ENCODE data around the gene PDCD6IP. TPM values are rescaled to one million over a fixed set of nuclear protein-coding genes. Genes with fewer than 3 reads are reported as not detected.

PDCD6IP gene
- total and polyA plus RNA-seq, 2 experiments from 2014 or later: 45.1 to 185 TPM

DNA sequence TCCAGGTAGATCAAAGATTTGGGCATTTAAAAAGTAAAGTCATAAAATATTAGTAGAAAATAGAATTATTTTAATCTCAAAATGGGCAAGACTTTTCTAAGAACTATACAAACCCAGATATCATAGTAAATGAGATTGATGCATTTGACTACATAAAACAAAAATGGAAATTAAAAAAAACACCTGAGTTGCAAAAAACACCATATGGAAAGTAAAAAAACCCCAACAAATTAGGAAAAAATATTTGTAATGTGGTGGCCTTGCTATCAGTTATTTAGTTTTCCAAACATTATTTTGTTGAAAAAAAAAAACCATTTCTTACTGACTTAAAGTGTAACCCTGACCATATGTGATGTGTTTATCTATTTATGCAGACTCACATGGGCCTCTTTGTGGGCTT, 97.2 kb downstream of the PDCD6IP start:
- Histone ChIP-seq H3K4me2 (no peak overlapping the region), H3F3A (replicated peaks; ENCODE audit: low read depth) (no peaks in the 10 kb centered on the region), H3K9me2 (ENCODE audit: insufficient read depth) (no peaks in the 10 kb centered on the region), H3K27me3 (ENCODE audit: insufficient read depth) (no peaks in the 10 kb centered on the region), H3K27ac (ENCODE audit: low read depth) (no peak overlapping the region), H3K79me2 (replicated peaks; ENCODE audit: insufficient read depth) (no peaks in the 10 kb centered on the region), H3K4me3 (no peak overlapping the region), H3K4me1 (ENCODE audit: insufficient read depth) (no peaks in the 10 kb centered on the region), H4K20me1 (replicated peaks; ENCODE audit: insufficient read depth) (no peaks in the 10 kb centered on the region), H2AFZ (no peak overlapping the region), H3K36me3 (ENCODE audit: insufficient read depth) (no peaks in the 10 kb centered on the region; the same call in 1 of the 2 replicates)
- no peaks in the 10 kb centered on the region for H3K27me3 Mint-ChIP-seq (ENCODE audit: insufficient read depth, low read depth, poor library complexity)
- ATAC-seq (no peak), DNase-seq (ENCODE audit: low spot score) (no peak)
- H3K9me3 Mint-ChIP-seq: no peaks in the 10 kb centered on the region
- no peak overlapping the region for H3K4me3 Mint-ChIP-seq
- H3K4me1 Mint-ChIP-seq: no peaks in the 10 kb centered on the region
- no peaks in the 10 kb centered on the region for H3K36me3 Mint-ChIP-seq (ENCODE audit: low read depth)
- H3K27ac Mint-ChIP-seq: no peak overlapping the region
- TF ChIP-seq POLR2AphosphoS5 (IDR thresholded peaks at IDR 0.05; ENCODE audit: low read depth): no peak
- TF ChIP-seq EZH2phosphoT487 (IDR thresholded peaks at IDR 0.05; ENCODE audit: unreplicated experiment): no peak
- TF ChIP-seq CREB1 (CRISPR knock-in tag; IDR thresholded peaks at IDR 0.05; ENCODE audit: low read depth): no peak
- TF ChIP-seq, protein P1, sequence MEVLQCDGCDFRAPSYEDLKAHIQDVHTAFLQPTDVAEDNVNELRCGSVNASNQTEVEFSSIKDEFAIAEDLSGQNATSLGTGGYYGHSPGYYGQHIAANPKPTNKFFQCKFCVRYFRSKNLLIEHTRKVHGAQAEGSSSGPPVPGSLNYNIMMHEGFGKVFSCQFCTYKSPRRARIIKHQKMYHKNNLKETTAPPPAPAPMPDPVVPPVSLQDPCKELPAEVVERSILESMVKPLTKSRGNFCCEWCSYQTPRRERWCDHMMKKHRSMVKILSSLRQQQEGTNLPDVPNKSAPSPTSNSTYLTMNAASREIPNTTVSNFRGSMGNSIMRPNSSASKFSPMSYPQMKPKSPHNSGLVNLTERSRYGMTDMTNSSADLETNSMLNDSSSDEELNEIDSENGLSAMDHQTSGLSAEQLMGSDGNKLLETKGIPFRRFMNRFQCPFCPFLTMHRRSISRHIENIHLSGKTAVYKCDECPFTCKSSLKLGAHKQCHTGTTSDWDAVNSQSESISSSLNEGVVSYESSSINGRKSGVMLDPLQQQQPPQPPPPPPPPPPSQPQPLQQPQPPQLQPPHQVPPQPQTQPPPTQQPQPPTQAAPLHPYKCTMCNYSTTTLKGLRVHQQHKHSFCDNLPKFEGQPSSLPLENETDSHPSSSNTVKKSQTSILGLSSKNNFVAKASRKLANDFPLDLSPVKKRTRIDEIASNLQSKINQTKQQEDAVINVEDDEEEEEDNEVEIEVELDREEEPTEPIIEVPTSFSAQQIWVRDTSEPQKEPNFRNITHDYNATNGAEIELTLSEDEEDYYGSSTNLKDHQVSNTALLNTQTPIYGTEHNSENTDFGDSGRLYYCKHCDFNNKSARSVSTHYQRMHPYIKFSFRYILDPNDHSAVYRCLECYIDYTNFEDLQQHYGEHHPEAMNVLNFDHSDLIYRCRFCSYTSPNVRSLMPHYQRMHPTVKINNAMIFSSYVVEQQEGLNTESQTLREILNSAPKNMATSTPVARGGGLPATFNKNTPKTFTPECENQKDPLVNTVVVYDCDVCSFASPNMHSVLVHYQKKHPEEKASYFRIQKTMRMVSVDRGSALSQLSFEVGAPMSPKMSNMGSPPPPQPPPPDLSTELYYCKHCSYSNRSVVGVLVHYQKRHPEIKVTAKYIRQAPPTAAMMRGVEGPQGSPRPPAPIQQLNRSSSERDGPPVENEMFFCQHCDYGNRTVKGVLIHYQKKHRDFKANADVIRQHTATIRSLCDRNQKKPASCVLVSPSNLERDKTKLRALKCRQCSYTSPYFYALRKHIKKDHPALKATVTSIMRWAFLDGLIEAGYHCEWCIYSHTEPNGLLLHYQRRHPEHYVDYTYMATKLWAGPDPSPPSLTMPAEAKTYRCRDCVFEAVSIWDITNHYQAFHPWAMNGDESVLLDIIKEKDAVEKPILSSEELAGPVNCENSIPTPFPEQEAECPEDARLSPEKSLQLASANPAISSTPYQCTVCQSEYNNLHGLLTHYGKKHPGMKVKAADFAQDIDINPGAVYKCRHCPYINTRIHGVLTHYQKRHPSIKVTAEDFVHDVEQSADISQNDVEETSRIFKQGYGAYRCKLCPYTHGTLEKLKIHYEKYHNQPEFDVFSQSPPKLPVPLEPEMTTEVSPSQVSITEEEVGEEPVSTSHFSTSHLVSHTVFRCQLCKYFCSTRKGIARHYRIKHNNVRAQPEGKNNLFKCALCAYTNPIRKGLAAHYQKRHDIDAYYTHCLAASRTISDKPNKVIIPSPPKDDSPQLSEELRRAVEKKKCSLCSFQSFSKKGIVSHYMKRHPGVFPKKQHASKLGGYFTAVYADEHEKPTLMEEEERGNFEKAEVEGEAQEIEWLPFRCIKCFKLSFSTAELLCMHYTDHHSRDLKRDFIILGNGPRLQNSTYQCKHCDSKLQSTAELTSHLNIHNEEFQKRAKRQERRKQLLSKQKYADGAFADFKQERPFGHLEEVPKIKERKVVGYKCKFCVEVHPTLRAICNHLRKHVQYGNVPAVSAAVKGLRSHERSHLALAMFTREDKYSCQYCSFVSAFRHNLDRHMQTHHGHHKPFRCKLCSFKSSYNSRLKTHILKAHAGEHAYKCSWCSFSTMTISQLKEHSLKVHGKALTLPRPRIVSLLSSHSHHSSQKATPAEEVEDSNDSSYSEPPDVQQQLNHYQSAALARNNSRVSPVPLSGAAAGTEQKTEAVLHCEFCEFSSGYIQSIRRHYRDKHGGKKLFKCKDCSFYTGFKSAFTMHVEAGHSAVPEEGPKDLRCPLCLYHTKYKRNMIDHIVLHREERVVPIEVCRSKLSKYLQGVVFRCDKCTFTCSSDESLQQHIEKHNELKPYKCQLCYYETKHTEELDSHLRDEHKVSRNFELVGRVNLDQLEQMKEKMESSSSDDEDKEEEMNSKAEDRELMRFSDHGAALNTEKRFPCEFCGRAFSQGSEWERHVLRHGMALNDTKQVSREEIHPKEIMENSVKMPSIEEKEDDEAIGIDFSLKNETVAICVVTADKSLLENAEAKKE (CRISPR knock-in tag; IDR thresholded peaks at IDR 0.05): no peak
- TF ChIP-seq ETS1 (IDR thresholded peaks at IDR 0.05): no peak
- TF ChIP-seq ZNF331 (CRISPR knock-in tag; IDR thresholded peaks at IDR 0.05; ENCODE audit: low read depth): no peak
